HepG2 (cell line): ENCODE results near the gene MAPK7. TPM values are rescaled to one million over a fixed set of nuclear protein-coding genes. Genes with fewer than 3 reads are reported as not detected.

Experiments
- ATAD3A ChIP-seq: sonication (generic); formaldehyde crosslinking; IDR thresholded peaks from 2 replicates; pipeline ENCODE4 v1.4.0; 2020; ENCODE audit warnings: missing genetic modification reagents
- EHMT2 ChIP-seq: fragments of 200-600 bp; sonication (generic); IDR thresholded peaks from 2 replicates; pipeline ENCODE4 v1.7.0; 2017; ENCODE audit warnings: antibody characterized with exemption, low read depth, low read length, borderline replicate concordance
- ETV6 ChIP-seq: sonication (generic); formaldehyde crosslinking; conservative IDR thresholded peaks from 2 replicates; pipeline ENCODE4 v1.4.0; 2020; ENCODE audit warnings: missing genetic modification reagents
- FOXA3 ChIP-seq: IDR thresholded peaks from 2 replicates; pipeline ENCODE4 v1.6.1; 2016; ENCODE audit warnings: missing genetic modification reagents, missing compliant biosample characterization
- HMG20B ChIP-seq: conservative IDR thresholded peaks from 2 replicates; pipeline ENCODE4 v1.6.1; 2016; ENCODE audit warnings: missing genetic modification reagents, missing compliant biosample characterization
- HOXA3 ChIP-seq: sonication (generic); formaldehyde crosslinking; IDR thresholded peaks from 2 replicates; pipeline ENCODE4 v1.5.0; 2020; ENCODE audit warnings: missing genetic modification reagents
- KAT7 ChIP-seq: IDR thresholded peaks from 2 replicates; pipeline ENCODE4 v1.6.1; 2018; ENCODE audit warnings: borderline replicate concordance, missing compliant biosample characterization
- KLF11 ChIP-seq: IDR thresholded peaks from 2 replicates; pipeline ENCODE4 v1.6.1; 2016; ENCODE audit warnings: missing compliant biosample characterization
- NBN ChIP-seq: fragments of 450-650 bp; conservative IDR thresholded peaks from 2 replicates; pipeline ENCODE4 v1.6.1; 2017
- NR2F6 ChIP-seq, 2 experiments: IDR thresholded peaks; 2 replicates each; pipeline ENCODE4 v1.6.1; 2016; ENCODE audit warnings: antibody characterized with exemption in 1 of 2, mild to moderate bottlenecking in 1 of 2
- SAFB2 ChIP-seq: sonication (generic); formaldehyde crosslinking; IDR thresholded peaks from 2 replicates; pipeline ENCODE4 v1.5.1; 2020; ENCODE audit warnings: missing genetic modification reagents, low read depth, mild to moderate bottlenecking, borderline replicate concordance
- SNAPC2 ChIP-seq: sonication (generic); formaldehyde crosslinking; IDR thresholded peaks from 2 replicates; pipeline ENCODE4 v1.8.1; 2022; ENCODE audit warnings: mild to moderate bottlenecking, missing genetic modification reagents
- SP5 ChIP-seq: IDR thresholded peaks from 2 replicates; pipeline ENCODE4 v1.6.1; 2016; ENCODE audit warnings: low read depth, borderline replicate concordance
- SRF ChIP-seq: IDR thresholded peaks from 2 replicates; pipeline ENCODE4 v1.6.1; 2011; ENCODE audit warnings: mild to moderate bottlenecking, low read depth, low read length, moderate library complexity
- ZBTB20 ChIP-seq: sonication (generic); formaldehyde crosslinking; IDR thresholded peaks from 2 replicates; pipeline ENCODE4 v1.8.1; 2023; ENCODE audit warnings: missing genetic modification reagents, low read depth, mild to moderate bottlenecking, borderline replicate concordance
- ZNF207 ChIP-seq: fragments of 450-650 bp; IDR thresholded peaks from 2 replicates; pipeline ENCODE4 v1.6.1; 2016; ENCODE audit warnings: antibody characterized with exemption, borderline replicate concordance
- ZNF24 ChIP-seq: fragments of 450-650 bp; IDR thresholded peaks from 2 replicates; pipeline ENCODE4 v1.6.1; 2017; ENCODE audit warnings: antibody characterized with exemption, mild to moderate bottlenecking
- ZNF329 ChIP-seq: sonication (generic); formaldehyde crosslinking; IDR thresholded peaks from 2 replicates; pipeline ENCODE4 v1.9.0; 2021; ENCODE audit warnings: low read depth, mild to moderate bottlenecking, missing genetic modification reagents
- ZNF350 ChIP-seq: sonication (generic); formaldehyde crosslinking; IDR thresholded peaks from 2 replicates; pipeline ENCODE4 v1.4.0; 2020; ENCODE audit warnings: mild to moderate bottlenecking, low read depth, missing genetic modification reagents, borderline replicate concordance
- ZNF563 ChIP-seq: sonication (generic); formaldehyde crosslinking; IDR thresholded peaks from 2 replicates; pipeline ENCODE4 v1.8.0; 2022; ENCODE audit warnings: mild to moderate bottlenecking, moderate library complexity, missing genetic modification reagents
- ZNF577 ChIP-seq: sonication (generic); formaldehyde crosslinking; IDR thresholded peaks from 2 replicates; pipeline ENCODE4 v1.4.0; 2020; ENCODE audit warnings: mild to moderate bottlenecking, low read depth, missing genetic modification reagents, borderline replicate concordance
- polyA plus RNA-seq, 8 experiments: library from polyadenylated mRNA; depleted of rRNA in 3 of 8; stranded (reverse) in 7 of 8; unstranded in 1 of 8; fragments of >200 nt; fragmentation: Illumina TruSeq in 4 of 8; extraction: Trizol in 4 of 8; gene quantifications; 2 replicates each; pipeline versions ENCODE4 v1.2.1 to v1.2.3, GENCODE V29; 2011 to 2016; ENCODE audit warnings: low read depth in 4 of 8, missing spikeins in 1 of 8, mixed read lengths in 1 of 8; ENCODE audit not compliant: insufficient read depth in 1 of 8
- total RNA-seq, 5 experiments: library from RNA; depleted of rRNA; stranded (reverse); fragments of >200 nt; fragmentation: Illumina TruSeq; extraction: Trizol; gene quantifications; 2 replicates each; pipeline ENCODE4 v1.2.3, GENCODE V29; 2016; ENCODE audit warnings: low read depth in 1 of 5
- TF ChIP-seq, protein P1 (sequence below): sonication (generic); formaldehyde crosslinking; IDR thresholded peaks from 2 replicates; pipeline ENCODE4 v1.5.1; 2020; ENCODE audit warnings: missing genetic modification reagents, mild to moderate bottlenecking, borderline replicate concordance
- TF ChIP-seq, protein P2 (sequence below): sonication (generic); formaldehyde crosslinking; IDR thresholded peaks from 2 replicates; pipeline ENCODE4 v1.9.0; 2021; ENCODE audit warnings: missing genetic modification reagents, borderline replicate concordance
- TF ChIP-seq, protein P3 (sequence below): sonication (generic); formaldehyde crosslinking; IDR thresholded peaks from 2 replicates; pipeline ENCODE4 v1.4.0; 2020; ENCODE audit warnings: mild to moderate bottlenecking, missing genetic modification reagents

MAPK7 gene
- total and polyA plus RNA-seq, 2 of the 13 experiments (the other 11 are each of a cell fraction or from before 2014, with no cell fraction given): 2.9 to 5.9 TPM

DNA sequence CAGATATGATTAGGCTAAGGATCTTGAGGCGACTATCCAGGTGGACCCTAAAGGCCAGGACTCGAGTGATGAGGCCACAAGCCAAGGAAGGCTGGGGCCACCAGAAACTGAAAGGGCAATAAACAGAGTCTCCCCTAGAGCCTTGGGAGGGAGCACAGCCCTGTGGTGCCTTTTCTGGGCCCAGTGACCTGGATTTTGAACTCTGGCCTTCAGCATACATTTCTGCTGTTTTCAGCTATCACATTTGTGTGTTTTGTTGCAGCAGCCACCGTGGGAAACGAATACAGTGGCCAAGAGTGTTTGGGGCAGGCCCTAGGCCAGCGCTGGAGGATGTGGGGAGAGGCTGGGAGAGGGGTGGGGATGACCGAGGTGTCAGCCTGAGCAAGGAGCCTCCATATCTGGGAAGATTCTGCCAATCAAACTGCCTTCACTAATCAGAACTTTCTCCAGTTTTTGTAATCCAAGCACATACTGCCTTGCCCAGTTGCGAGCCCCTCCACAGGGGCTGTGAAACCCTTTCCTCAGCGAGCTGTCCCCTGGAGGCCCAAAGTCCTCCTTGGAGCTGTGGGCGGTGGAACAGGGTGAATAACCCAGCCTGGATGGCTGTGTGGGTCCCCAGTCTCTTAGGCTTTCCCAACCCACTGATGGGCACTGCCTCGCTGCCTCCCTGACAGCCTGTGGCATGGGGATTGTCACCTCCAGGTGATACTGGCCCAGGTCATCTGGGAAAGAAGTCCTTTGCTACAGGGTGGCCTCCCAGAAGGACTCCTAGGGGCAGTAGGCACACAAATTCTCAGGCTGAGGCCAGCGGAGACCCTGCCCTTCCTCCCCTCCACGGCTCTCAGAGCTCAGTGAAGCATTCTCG is 32.6 kb upstream of the MAPK7 start (continued):
- TF ChIP-seq ETV6 (CRISPR knock-in tag): no peak
- no peak for TF ChIP-seq ZNF563 (CRISPR knock-in tag)
- TF ChIP-seq ZNF350 (CRISPR knock-in tag): peak; percentile 59; the same call in 1 of the 2 replicates
- TF ChIP-seq, protein P1, sequence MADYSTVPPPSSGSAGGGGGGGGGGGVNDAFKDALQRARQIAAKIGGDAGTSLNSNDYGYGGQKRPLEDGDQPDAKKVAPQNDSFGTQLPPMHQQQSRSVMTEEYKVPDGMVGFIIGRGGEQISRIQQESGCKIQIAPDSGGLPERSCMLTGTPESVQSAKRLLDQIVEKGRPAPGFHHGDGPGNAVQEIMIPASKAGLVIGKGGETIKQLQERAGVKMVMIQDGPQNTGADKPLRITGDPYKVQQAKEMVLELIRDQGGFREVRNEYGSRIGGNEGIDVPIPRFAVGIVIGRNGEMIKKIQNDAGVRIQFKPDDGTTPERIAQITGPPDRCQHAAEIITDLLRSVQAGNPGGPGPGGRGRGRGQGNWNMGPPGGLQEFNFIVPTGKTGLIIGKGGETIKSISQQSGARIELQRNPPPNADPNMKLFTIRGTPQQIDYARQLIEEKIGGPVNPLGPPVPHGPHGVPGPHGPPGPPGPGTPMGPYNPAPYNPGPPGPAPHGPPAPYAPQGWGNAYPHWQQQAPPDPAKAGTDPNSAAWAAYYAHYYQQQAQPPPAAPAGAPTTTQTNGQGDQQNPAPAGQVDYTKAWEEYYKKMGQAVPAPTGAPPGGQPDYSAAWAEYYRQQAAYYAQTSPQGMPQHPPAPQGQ (CRISPR knock-in tag): no peak
- TF ChIP-seq FOXA3: 0 out of 2 replicates have a peak, but pooled peaks have one; percentile 23
- TF ChIP-seq EHMT2: no peak
- no peak for TF ChIP-seq ZNF329 (CRISPR knock-in tag)
- TF ChIP-seq ZNF207: no peak
- TF ChIP-seq SRF: no peak
- TF ChIP-seq ZBTB20 (CRISPR knock-in tag): no peak
- TF ChIP-seq, protein P2, sequence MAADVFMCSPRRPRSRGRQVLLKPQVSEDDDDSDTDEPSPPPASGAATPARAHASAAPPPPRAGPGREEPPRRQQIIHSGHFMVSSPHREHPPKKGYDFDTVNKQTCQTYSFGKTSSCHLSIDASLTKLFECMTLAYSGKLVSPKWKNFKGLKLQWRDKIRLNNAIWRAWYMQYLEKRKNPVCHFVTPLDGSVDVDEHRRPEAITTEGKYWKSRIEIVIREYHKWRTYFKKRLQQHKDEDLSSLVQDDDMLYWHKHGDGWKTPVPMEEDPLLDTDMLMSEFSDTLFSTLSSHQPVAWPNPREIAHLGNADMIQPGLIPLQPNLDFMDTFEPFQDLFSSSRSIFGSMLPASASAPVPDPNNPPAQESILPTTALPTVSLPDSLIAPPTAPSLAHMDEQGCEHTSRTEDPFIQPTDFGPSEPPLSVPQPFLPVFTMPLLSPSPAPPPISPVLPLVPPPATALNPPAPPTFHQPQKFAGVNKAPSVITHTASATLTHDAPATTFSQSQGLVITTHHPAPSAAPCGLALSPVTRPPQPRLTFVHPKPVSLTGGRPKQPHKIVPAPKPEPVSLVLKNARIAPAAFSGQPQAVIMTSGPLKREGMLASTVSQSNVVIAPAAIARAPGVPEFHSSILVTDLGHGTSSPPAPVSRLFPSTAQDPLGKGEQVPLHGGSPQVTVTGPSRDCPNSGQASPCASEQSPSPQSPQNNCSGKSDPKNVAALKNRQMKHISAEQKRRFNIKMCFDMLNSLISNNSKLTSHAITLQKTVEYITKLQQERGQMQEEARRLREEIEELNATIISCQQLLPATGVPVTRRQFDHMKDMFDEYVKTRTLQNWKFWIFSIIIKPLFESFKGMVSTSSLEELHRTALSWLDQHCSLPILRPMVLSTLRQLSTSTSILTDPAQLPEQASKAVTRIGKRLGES: no peak
- no peak for TF ChIP-seq SP5 (CRISPR knock-in tag)
- no peak for TF ChIP-seq ATAD3A
- TF ChIP-seq KLF11 (CRISPR knock-in tag): no peak
- TF ChIP-seq HMG20B (CRISPR knock-in tag): no peak
- no peak for TF ChIP-seq KAT7
- TF ChIP-seq, protein P3, sequence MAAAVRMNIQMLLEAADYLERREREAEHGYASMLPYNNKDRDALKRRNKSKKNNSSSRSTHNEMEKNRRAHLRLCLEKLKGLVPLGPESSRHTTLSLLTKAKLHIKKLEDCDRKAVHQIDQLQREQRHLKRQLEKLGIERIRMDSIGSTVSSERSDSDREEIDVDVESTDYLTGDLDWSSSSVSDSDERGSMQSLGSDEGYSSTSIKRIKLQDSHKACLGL: no peak
- 0 out of 2 replicates have a peak, but pooled peaks have one; percentile 8 for TF ChIP-seq SAFB2 (CRISPR knock-in tag)
- TF ChIP-seq SNAPC2 (CRISPR knock-in tag): no peak
- TF ChIP-seq ZNF577 (CRISPR knock-in tag): no peak
- peak; percentile 65 for TF ChIP-seq NR2F6 (IDR thresholded peaks at IDR 0.05)
- TF ChIP-seq NR2F6 (CRISPR knock-in tag; IDR thresholded peaks at IDR 0.05): peak; percentile 61; the same call in 1 of the 2 replicates
- TF ChIP-seq NBN: no peak
- peak; percentile 23; the same call in 1 of the 2 replicates for TF ChIP-seq HOXA3 (CRISPR knock-in tag)
- TF ChIP-seq ZNF24: no peak
